ENCODE data around the gene B9D1. TPM values are rescaled to one million over a fixed set of nuclear protein-coding genes. Genes with fewer than 3 reads are reported as not detected.

Gene B9D1
- total and polyA plus RNA-seq, 2 experiments from 2014 or later = 35.2 to 63.5 TPM

- TF ChIP-seq EZH2phosphoT487 (IDR thresholded peaks at IDR 0.05; ENCODE audit: unreplicated experiment) (no peak), CREB1 (CRISPR knock-in tag; IDR thresholded peaks at IDR 0.05; ENCODE audit: low read depth) (no peak), EZH2 (IDR thresholded peaks at IDR 0.05; ENCODE audit: low read depth, unreplicated experiment) (no peak), ETS1 (IDR thresholded peaks at IDR 0.05) (no peak), STAT1 (IDR thresholded peaks at IDR 0.05; ENCODE audit: unreplicated experiment) (no peak), NANOG (IDR thresholded peaks at IDR 0.05; ENCODE audit: borderline replicate concordance) (no peak), CTCF (conservative IDR thresholded peaks at IDR 0.05; ENCODE audit: low read depth in 2 of 2) (no peak), ZNF114 (CRISPR knock-in tag; IDR thresholded peaks at IDR 0.05) (no peak), POLR2AphosphoS5 (IDR thresholded peaks at IDR 0.05; ENCODE audit: low read depth) (no peak), REST (IDR thresholded peaks at IDR 0.05; ENCODE audit: unreplicated experiment) (no peak), JUNB (IDR thresholded peaks at IDR 0.05; ENCODE audit: unreplicated experiment) (no peak)
- Histone ChIP-seq H3K9me2 (ENCODE audit: insufficient read depth) (0 out of 2 replicates have a peak, but pooled peaks cover 8% of the 10 kb centered on the region), H3K27ac (ENCODE audit: low read depth) (no peak overlapping the region), H3K4me1 (ENCODE audit: insufficient read depth) (no peaks in the 10 kb centered on the region), H3F3A (replicated peaks; ENCODE audit: low read depth) (no peaks in the 10 kb centered on the region), H2AFZ (no peak overlapping the region), H3K36me3 (ENCODE audit: insufficient read depth) (no peaks in the 10 kb centered on the region), H3K79me2 (replicated peaks; ENCODE audit: insufficient read depth) (no peaks in the 10 kb centered on the region), H4K20me1 (replicated peaks; ENCODE audit: insufficient read depth) (no peaks in the 10 kb centered on the region), H3K27me3 (ENCODE audit: insufficient read depth) (no peaks in the 10 kb centered on the region), H3K4me2 (no peak overlapping the region), H3K4me3 (no peak overlapping the region)
- H3K27ac Mint-ChIP-seq = no peak overlapping the region
- no peaks in the 10 kb centered on the region for H3K9me3 Mint-ChIP-seq
- no peak for DNase-seq (ENCODE audit: low spot score)
- H3K36me3 Mint-ChIP-seq (ENCODE audit: low read depth) = no peaks in the 10 kb centered on the region
- H3K4me1 Mint-ChIP-seq = peaks cover 2% of the 10 kb centered on the region
- peaks cover 12% of the 10 kb centered on the region for H3K27me3 Mint-ChIP-seq (ENCODE audit: insufficient read depth, low read depth, poor library complexity)
- no peak overlapping the region for H3K4me3 Mint-ChIP-seq
- ATAC-seq = no peak
Measured at GRCh38 chr17:19405114-19405513, 42.6 kb upstream of the B9D1 start.
